Measurements from ENCODE around the gene LEFTY1. TPM values are rescaled to one million over a fixed set of nuclear protein-coding genes. Genes with fewer than 3 reads are reported as not detected.

The LEFTY1 gene
- total and polyA plus RNA-seq, 2 of the 13 experiments (the other 11 are each of a cell fraction or from before 2014, with no cell fraction given) = 0.29 to 0.79 TPM

GRCh38 chr1:225881959-225882693, 6.8 kb downstream of the LEFTY1 start, which contains the start of gene TMEM63A (continued):
- no peak for TF ChIP-seq RNF219 (CRISPR knock-in tag; IDR thresholded peaks at IDR 0.05)
- peak; percentile 64 for TF ChIP-seq SALL1 (CRISPR knock-in tag; IDR thresholded peaks at IDR 0.05)
- no peak for TF ChIP-seq PAWR (CRISPR knock-in tag; IDR thresholded peaks at IDR 0.05; ENCODE audit: borderline replicate concordance)
- no peak for TF ChIP-seq ZNF484 (CRISPR knock-in tag; IDR thresholded peaks at IDR 0.05; ENCODE audit: borderline replicate concordance, low read depth)
- TF ChIP-seq SP2 (CRISPR knock-in tag; IDR thresholded peaks at IDR 0.05) = no peak
- TF ChIP-seq ZNF292 (CRISPR knock-in tag; IDR thresholded peaks at IDR 0.05; ENCODE audit: borderline replicate concordance, low read depth) = 0 out of 2 replicates have a peak, but pooled peaks have one; percentile 55
- no peak for TF ChIP-seq ZBTB34 (CRISPR knock-in tag; IDR thresholded peaks at IDR 0.05)
- peak; percentile 64; the same call in 1 of the 2 replicates for TF ChIP-seq SNAPC4 (CRISPR knock-in tag; IDR thresholded peaks at IDR 0.05)
- TF ChIP-seq ZSCAN9 (CRISPR knock-in tag; IDR thresholded peaks at IDR 0.05; ENCODE audit: borderline replicate concordance) = no peak
- no peak for TF ChIP-seq TBL1XR1 (IDR thresholded peaks at IDR 0.05; ENCODE audit: borderline replicate concordance, low read length, partially characterized antibody)
- TF ChIP-seq SP1 (IDR thresholded peaks at IDR 0.05) = no peak
- no peak for TF ChIP-seq SP1 (CRISPR knock-in tag; IDR thresholded peaks at IDR 0.05)
- TF ChIP-seq PAXIP1 (CRISPR knock-in tag; conservative IDR thresholded peaks at IDR 0.05) = no peak; the same call in 1 of the 2 replicates
- 0 out of 2 replicates have a peak, but pooled peaks have one; percentile 12 for TF ChIP-seq ZMAT3 (CRISPR knock-in tag; conservative IDR thresholded peaks at IDR 0.05)
- TF ChIP-seq ZBTB37 (CRISPR knock-in tag; IDR thresholded peaks at IDR 0.05) = no peak; the same call in 1 of the 2 replicates
